Mammary epithelial cell (primary cell): ENCODE results near the gene CHD9NB.

Experiments
- EZH2 ChIP-seq: IDR thresholded peaks from 2 replicates; pipeline ENCODE4 v1.6.1; 2012; ENCODE audit warnings: low read length, inconsistent platforms, borderline replicate concordance
- TF ChIP-seq, protein P1 (sequence below), 2 donors: IDR thresholded peaks in 1 of 2; conservative IDR thresholded peaks in 1 of 2; 2 replicates each; pipeline ENCODE4 v1.5.1; 2011 to 2012; ENCODE audit warnings: inconsistent platforms in 2 of 2, low read length in 2 of 2, mild to moderate bottlenecking in 2 of 2, control low read depth in 1 of 2, low read depth in 1 of 2; ENCODE audit not compliant: insufficient read depth in 1 of 2; ENCODE audit errors: extremely low read depth in 1 of 2

DNA sequence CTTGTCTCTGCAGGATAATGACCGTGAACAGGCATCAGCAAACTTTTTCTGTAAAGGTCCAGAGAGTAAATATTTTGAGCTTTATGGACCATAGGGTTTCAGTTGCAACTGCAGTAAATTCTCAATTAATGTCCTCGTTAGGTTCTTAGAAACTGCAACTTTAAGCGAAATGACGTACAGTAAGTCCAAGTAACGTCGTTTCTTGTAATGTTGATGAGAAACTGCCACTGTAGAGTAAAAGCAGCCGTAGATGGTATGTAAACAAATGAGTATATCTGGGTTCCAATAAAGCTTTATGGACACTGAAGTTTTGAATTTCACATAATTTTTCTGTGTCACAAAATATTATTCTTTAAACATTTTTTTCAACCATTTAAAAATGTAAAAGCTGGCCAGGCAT, 7.0 kb upstream of the CHD9NB start:
- TF ChIP-seq, protein P1, sequence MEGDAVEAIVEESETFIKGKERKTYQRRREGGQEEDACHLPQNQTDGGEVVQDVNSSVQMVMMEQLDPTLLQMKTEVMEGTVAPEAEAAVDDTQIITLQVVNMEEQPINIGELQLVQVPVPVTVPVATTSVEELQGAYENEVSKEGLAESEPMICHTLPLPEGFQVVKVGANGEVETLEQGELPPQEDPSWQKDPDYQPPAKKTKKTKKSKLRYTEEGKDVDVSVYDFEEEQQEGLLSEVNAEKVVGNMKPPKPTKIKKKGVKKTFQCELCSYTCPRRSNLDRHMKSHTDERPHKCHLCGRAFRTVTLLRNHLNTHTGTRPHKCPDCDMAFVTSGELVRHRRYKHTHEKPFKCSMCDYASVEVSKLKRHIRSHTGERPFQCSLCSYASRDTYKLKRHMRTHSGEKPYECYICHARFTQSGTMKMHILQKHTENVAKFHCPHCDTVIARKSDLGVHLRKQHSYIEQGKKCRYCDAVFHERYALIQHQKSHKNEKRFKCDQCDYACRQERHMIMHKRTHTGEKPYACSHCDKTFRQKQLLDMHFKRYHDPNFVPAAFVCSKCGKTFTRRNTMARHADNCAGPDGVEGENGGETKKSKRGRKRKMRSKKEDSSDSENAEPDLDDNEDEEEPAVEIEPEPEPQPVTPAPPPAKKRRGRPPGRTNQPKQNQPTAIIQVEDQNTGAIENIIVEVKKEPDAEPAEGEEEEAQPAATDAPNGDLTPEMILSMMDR (conservative IDR thresholded peaks at IDR 0.05 in 1 of 2, IDR thresholded peaks at IDR 0.05 in 1 of 2; ENCODE audit: extremely low read depth in 1 of 2, insufficient read depth in 1 of 2, low read depth in 1 of 2, low read length in 2 of 2): no peak
- TF ChIP-seq EZH2: no peak
